Gastrocnemius medialis (tissue), 4 donors: ENCODE results near the gene DNAJB11.

Experiments used
- CTCF ChIP-seq, 5 experiments: fragments of 450-650 bp in 3 of 5; fragments of 200-600 bp in 2 of 5; sonication (generic) in 2 of 5; IDR thresholded peaks in 4 of 5; conservative IDR thresholded peaks in 1 of 5; 1 replicate in 4 of 5; 2 replicates in 1 of 5; pipeline ENCODE4 v1.5.1; 2016 to 2019; ENCODE audit warnings: antibody characterized with exemption in 5 of 5, mild to moderate bottlenecking in 3 of 5, moderate library complexity in 3 of 5
- POLR2A ChIP-seq, 2 donors: fragments of 450-650 bp; IDR thresholded peaks; one replicate each; pipeline ENCODE4 v1.6.1; 2017; ENCODE audit warnings: antibody characterized with exemption in 2 of 2, mild to moderate bottlenecking in 2 of 2, moderate library complexity in 2 of 2

- TF ChIP-seq POLR2A (IDR thresholded peaks at IDR 0.05) (no peak), CTCF (IDR thresholded peaks at IDR 0.05 in 4 of 5, conservative IDR thresholded peaks at IDR 0.05 in 1 of 5) (peak; percentile 39 to 86 (median 65))
Measured at GRCh38 chr3:186617036-186617946, 46.8 kb downstream of the DNAJB11 start.
